Peyer's patch (tissue), 4 donors: ENCODE data around the gene ANKMY1. TPM values are rescaled to one million over a fixed set of nuclear protein-coding genes. Genes with fewer than 3 reads are reported as not detected.
A peak's percentile ranks its signal among the peaks of the same experiment; 100 is the strongest.

Experiments used
- DNase-seq, 3 donors: peaks; one replicate each; pipeline ENCODE4 v3.0.0-alpha.2; 2017 to 2019
- H3K27ac ChIP-seq, 4 donors: fragments of 200-600 bp; sonication (generic); one replicate each; pipeline ENCODE4 v1.5.1; 2016 to 2019
- H3K27me3 ChIP-seq, 2 donors: fragments of 200-600 bp; sonication (generic); one replicate each; pipeline ENCODE4 v1.5.1; 2019
- H3K36me3 ChIP-seq, 3 donors: fragments of 200-600 bp; sonication (generic); one replicate each; pipeline ENCODE4 v1.5.1; 2016 to 2019
- H3K4me1 ChIP-seq, 4 donors: fragments of 200-600 bp; sonication (generic); one replicate each; pipeline ENCODE4 v1.5.1; 2016 to 2019
- H3K4me3 ChIP-seq, 4 donors: fragments of 200-600 bp; sonication (generic); 1 replicate in 3 of 4; 2 replicates in 1 of 4; pipeline ENCODE4 v1.5.1; 2016 to 2019; ENCODE audit warnings: mild to moderate bottlenecking in 1 of 4
- H3K9me3 ChIP-seq, 4 donors: fragments of 200-600 bp; sonication (generic); one replicate each; pipeline ENCODE4 v1.5.1; 2016 to 2019; ENCODE audit warnings: mild to moderate bottlenecking in 1 of 4
- POLR2A ChIP-seq, 2 donors: fragments of 450-650 bp; IDR thresholded peaks; one replicate each; pipeline ENCODE4 v1.5.1; 2017; ENCODE audit warnings: antibody characterized with exemption in 2 of 2, mild to moderate bottlenecking in 2 of 2, moderate library complexity in 2 of 2
- total RNA-seq, 4 donors: library from RNA; depleted of rRNA; stranded (reverse); fragments of >200 nt; gene quantifications; one replicate each; pipeline ENCODE4 v1.1.0, GENCODE V29; 2016
- TF ChIP-seq, protein P1 (sequence below), 6 experiments: fragments of 450-650 bp in 4 of 6; fragments of 200-600 bp in 2 of 6; sonication (generic) in 1 of 6; IDR thresholded peaks; one replicate each; pipeline ENCODE4 v1.5.1; 2017 to 2019; ENCODE audit warnings: antibody characterized with exemption in 6 of 6, mild to moderate bottlenecking in 3 of 6, moderate library complexity in 1 of 6

ANKMY1 gene
- total RNA-seq, 4 donors from 2014 or later = 27.8 to 89.1 (median 40.1) TPM

DNA sequence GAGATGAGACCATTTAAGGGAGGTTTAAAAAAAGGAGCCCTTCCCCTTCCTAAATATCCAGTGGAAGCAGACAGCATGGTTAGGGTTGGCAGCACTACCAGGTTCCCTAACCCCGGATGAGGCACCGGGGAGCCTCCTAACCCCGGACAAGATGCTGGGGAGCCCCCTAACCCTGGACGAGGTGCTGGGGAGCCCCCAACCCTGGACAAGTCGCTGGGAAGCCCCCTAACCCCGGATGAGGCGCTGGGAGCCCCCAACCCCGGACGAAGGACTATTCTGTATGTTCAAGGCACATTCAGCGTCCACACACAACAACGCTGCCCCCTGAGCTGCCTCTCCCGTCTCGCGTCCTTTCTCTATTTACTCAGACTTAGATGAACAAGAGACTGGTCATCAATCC, 51.9 kb downstream of the ANKMY1 start:
- no peak for DNase-seq
- Histone ChIP-seq H3K27ac (no peak overlapping the region), H3K27me3 (no peaks in the 10 kb centered on the region), H3K4me1 (no peaks in the 10 kb centered on the region), H3K9me3 (no peaks in the 10 kb centered on the region), H3K4me3 (no peak overlapping the region), H3K36me3 (no peaks in the 10 kb centered on the region)
- no peak for TF ChIP-seq POLR2A (IDR thresholded peaks at IDR 0.05)
- TF ChIP-seq, protein P1, sequence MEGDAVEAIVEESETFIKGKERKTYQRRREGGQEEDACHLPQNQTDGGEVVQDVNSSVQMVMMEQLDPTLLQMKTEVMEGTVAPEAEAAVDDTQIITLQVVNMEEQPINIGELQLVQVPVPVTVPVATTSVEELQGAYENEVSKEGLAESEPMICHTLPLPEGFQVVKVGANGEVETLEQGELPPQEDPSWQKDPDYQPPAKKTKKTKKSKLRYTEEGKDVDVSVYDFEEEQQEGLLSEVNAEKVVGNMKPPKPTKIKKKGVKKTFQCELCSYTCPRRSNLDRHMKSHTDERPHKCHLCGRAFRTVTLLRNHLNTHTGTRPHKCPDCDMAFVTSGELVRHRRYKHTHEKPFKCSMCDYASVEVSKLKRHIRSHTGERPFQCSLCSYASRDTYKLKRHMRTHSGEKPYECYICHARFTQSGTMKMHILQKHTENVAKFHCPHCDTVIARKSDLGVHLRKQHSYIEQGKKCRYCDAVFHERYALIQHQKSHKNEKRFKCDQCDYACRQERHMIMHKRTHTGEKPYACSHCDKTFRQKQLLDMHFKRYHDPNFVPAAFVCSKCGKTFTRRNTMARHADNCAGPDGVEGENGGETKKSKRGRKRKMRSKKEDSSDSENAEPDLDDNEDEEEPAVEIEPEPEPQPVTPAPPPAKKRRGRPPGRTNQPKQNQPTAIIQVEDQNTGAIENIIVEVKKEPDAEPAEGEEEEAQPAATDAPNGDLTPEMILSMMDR (IDR thresholded peaks at IDR 0.05) = no peak

DNA sequence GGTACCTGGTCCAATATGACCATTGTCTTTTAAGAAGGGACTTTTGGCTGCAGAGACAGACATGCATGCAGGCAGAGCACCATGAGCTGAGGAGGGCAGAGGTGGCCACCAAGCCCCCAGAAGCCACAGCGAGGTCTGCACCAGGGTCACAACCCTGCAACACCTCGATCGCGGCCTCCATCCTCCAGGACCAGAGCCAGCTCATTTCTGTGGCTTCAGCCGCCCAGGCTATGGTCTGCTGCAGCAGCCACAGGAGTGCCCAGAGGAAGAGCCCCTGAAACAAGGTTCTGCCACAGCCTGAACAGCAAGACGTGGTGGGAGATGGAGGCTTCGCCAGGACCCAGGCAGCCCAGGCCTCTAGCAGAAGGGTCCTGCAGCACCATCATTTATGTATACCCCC, 53.9 kb downstream of the ANKMY1 start:
- Histone ChIP-seq H3K4me1 (no peaks in the 10 kb centered on the region), H3K4me3 (no peak overlapping the region), H3K36me3 (peaks cover 0 to 14% (median 0%) of the 10 kb centered on the region in 3 donors), H3K27me3 (no peaks in the 10 kb centered on the region), H3K9me3 (no peaks in the 10 kb centered on the region), H3K27ac (no peak overlapping the region)
- TF ChIP-seq, protein P1 (IDR thresholded peaks at IDR 0.05) = no peak
- no peak for TF ChIP-seq POLR2A (IDR thresholded peaks at IDR 0.05)
- peak in 1 of 3 donors; percentile 32 for DNase-seq

DNA sequence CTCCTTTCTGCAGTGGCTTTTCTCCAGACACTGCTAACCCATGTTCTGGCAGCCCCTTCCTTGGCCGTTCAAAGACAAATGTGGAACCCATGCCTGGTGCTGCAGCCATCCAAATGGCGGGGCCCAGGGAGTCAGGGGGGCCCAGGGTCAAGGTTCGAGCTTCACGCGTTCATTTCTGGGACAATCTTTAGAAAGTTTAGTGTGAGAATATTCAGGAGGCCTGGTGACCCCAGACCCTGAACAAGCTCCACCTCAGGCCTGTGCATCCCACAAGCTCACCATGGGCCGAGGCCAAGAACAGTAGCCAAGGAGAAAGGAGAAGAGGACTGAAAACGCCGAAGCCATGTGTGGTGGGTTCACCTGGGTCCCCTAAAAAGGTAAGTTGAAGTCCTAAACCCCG, 54.4 kb downstream of the ANKMY1 start:
- TF ChIP-seq, protein P1 (IDR thresholded peaks at IDR 0.05) = no peak
- no peak for TF ChIP-seq POLR2A (IDR thresholded peaks at IDR 0.05)
- no peak overlapping the region for H3K4me3 ChIP-seq
- H3K9me3 ChIP-seq = no peaks in the 10 kb centered on the region
- H3K27ac ChIP-seq = no peak overlapping the region
- peak in 1 of 3 donors; percentile 36 for DNase-seq
- peaks cover 0 to 18% (median 0%) of the 10 kb centered on the region in 3 donors for H3K36me3 ChIP-seq
- H3K27me3 ChIP-seq = no peaks in the 10 kb centered on the region
- no peaks in the 10 kb centered on the region for H3K4me1 ChIP-seq

DNA sequence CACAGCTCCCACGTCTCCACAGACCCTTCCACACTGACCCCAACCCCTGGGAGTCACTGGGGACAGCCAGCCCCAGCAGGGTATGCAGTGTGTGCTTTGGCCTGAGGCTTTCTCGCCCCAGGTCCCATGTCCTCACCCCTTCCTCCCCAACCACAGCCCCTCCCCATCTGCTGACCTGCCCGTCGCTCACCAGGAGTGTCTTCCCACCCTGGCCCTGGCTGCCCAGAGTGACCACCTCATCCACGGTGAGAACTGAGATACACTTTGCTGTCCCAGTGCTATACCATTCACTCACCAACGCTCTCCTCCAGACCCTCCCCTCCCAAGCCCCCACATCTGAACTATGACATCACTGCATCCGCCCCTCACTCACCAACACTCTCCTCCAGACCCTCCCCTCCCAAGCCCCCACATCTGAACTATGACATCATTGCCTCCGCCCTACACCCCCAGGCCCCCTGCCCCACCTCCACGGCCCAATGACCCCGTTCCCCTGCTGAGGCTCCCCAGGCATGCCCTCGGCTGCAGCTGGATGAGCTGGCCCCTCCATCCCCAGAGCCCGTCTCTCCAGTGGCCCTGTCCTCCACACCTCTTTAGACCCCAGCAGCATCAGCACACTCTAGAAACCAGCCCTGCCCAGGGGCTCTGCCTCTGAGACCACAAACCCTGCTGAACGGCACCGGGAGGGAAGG, 55.2 kb downstream of the ANKMY1 start:
- H3K4me1 ChIP-seq = no peaks in the 10 kb centered on the region
- H3K27ac ChIP-seq = no peak overlapping the region
- H3K27me3 ChIP-seq = no peaks in the 10 kb centered on the region
- no peak overlapping the region for H3K4me3 ChIP-seq
- H3K36me3 ChIP-seq = peaks cover 0 to 23% (median 0%) of the 10 kb centered on the region in 3 donors
- TF ChIP-seq, protein P1 (IDR thresholded peaks at IDR 0.05) = no peak
- TF ChIP-seq POLR2A (IDR thresholded peaks at IDR 0.05) = no peak
- peak in 1 of 3 donors; percentile 32 for DNase-seq
- H3K9me3 ChIP-seq = no peaks in the 10 kb centered on the region

DNA sequence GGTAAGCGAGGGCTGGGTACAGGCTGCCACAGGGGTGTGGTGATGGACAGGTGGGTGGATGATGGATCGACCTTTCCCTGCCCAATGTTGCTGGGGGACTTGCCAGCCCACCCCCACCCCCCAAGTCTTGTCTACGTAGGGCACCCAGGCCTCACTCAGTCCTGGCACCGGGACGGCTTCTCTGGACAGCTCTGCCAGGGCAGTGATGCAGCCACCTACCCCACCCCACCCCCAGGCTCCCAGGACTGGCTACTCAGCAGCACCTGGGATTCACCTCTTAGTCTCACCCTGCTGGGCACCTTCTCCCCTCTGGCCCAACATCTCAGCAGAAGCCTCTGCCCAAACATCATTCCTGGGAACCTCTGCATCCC, 55.7 kb downstream of the ANKMY1 start:
- H3K4me1 ChIP-seq = no peaks in the 10 kb centered on the region
- H3K27ac ChIP-seq = no peak overlapping the region
- H3K4me3 ChIP-seq = no peak overlapping the region
- DNase-seq = no peak
- H3K27me3 ChIP-seq = no peaks in the 10 kb centered on the region
- H3K36me3 ChIP-seq = peaks cover 0 to 23% (median 0%) of the 10 kb centered on the region in 3 donors
- H3K9me3 ChIP-seq = no peaks in the 10 kb centered on the region
- TF ChIP-seq, protein P1 (IDR thresholded peaks at IDR 0.05) = no peak
- no peak for TF ChIP-seq POLR2A (IDR thresholded peaks at IDR 0.05)
